K562 (cell line): ENCODE measurements around the gene STUB1. TPM values are rescaled to one million over a fixed set of nuclear protein-coding genes. Genes with fewer than 3 reads are reported as not detected.

Experiments used
- CLOCK ChIP-seq: fragments of 250-450 bp; sonication (Bioruptor Pico); IDR thresholded peaks from 2 replicates; pipeline ENCODE4 v1.4.0; 2020; ENCODE audit warnings: mild to moderate bottlenecking, moderate library complexity, borderline replicate concordance
- CREB1 ChIP-seq, 2 experiments: sonication (generic) in 1 of 2; formaldehyde crosslinking in 1 of 2; IDR thresholded peaks; 2 replicates each; pipeline versions ENCODE4 v1.6.1 to v1.8.0; 2012 to 2022; ENCODE audit warnings: inconsistent platforms in 1 of 2, mild to moderate bottlenecking in 1 of 2, missing genetic modification reagents in 1 of 2, moderate library complexity in 1 of 2
- CTBP1 ChIP-seq: fragments of 450-650 bp; IDR thresholded peaks from 2 replicates; pipeline ENCODE4 v1.6.1; 2016; ENCODE audit warnings: borderline replicate concordance
- CXXC5 ChIP-seq: fragments of 250-450 bp; sonication (Bioruptor Pico); IDR thresholded peaks from 2 replicates; pipeline ENCODE4 v1.8.0; 2022; ENCODE audit warnings: inconsistent platforms, mild to moderate bottlenecking, moderate library complexity
- FOSL1 ChIP-seq: fragments of 200-800 bp; sonication (Bioruptor generic); conservative IDR thresholded peaks from 2 replicates; pipeline ENCODE4 v1.6.1; 2016; ENCODE audit warnings: missing genetic modification characterization, missing compliant biosample characterization
- FOXJ3 ChIP-seq: sonication (generic); formaldehyde crosslinking; IDR thresholded peaks from 2 replicates; pipeline ENCODE4 v1.4.0; 2020; ENCODE audit warnings: mild to moderate bottlenecking, missing genetic modification reagents
- NKRF ChIP-seq: fragments of 450-650 bp; IDR thresholded peaks from 2 replicates; pipeline ENCODE4 v1.6.1; 2016; ENCODE audit warnings: borderline replicate concordance
- NR3C1 ChIP-seq: sonication (generic); formaldehyde crosslinking; IDR thresholded peaks from 2 replicates; pipeline ENCODE4 v1.8.1; 2022; ENCODE audit warnings: missing genetic modification reagents
- RBM22 ChIP-seq: fragments of 200-400 bp; formaldehyde crosslinking; IDR thresholded peaks from 2 replicates; pipeline ENCODE4 v1.6.1; 2018; ENCODE audit warnings: low read length, low read depth; ENCODE audit not compliant: poor library complexity, severe bottlenecking
- THAP12 ChIP-seq: fragments of 250-450 bp; sonication (Bioruptor Pico); IDR thresholded peaks from 2 replicates; pipeline ENCODE4 v1.9.0; 2021; ENCODE audit warnings: mild to moderate bottlenecking, inconsistent platforms
- ZBTB2 ChIP-seq: fragments of 450-650 bp; IDR thresholded peaks from 2 replicates; pipeline ENCODE4 v1.6.1; 2016; ENCODE audit warnings: antibody characterized with exemption
- ZC3H11A ChIP-seq: IDR thresholded peaks from 2 replicates; pipeline ENCODE4 v1.6.1; 2012; ENCODE audit warnings: low read depth, low read length, improper control_type of control experiment
- ZNF165 ChIP-seq: fragments of 250-450 bp; sonication (Bioruptor Pico); IDR thresholded peaks from 2 replicates; pipeline ENCODE4 v1.4.0; 2020; ENCODE audit warnings: borderline replicate concordance
- ZNF511 ChIP-seq: sonication (generic); formaldehyde crosslinking; IDR thresholded peaks from 2 replicates; pipeline ENCODE4 v1.8.0; 2022; ENCODE audit warnings: mild to moderate bottlenecking, missing genetic modification reagents
- polyA plus RNA-seq, 8 experiments: library from polyadenylated mRNA; depleted of rRNA in 4 of 8; stranded (reverse) in 5 of 8; unstranded in 3 of 8; fragments of >200 nt; fragmentation: Nextera tagmentation in 2 of 8; fragmentation: Illumina TruSeq in 1 of 8; extraction: Ambion mirVana in 2 of 8; extraction: Trizol in 1 of 8; gene quantifications; 2 replicates each; pipeline versions ENCODE4 v1.2.1 to v1.2.3, GENCODE V29; 2011 to 2014; ENCODE audit warnings: inconsistent platforms in 1 of 8, missing spikeins in 1 of 8
- total RNA-seq, 7 experiments: library from RNA; depleted of rRNA in 6 of 7; stranded (reverse); fragments of >200 nt in 6 of 7; fragmentation: Illumina TruSeq in 2 of 7; extraction: Trizol in 2 of 7; gene quantifications; 2 replicates each; pipeline versions ENCODE4 v1.2.1 to v1.2.3, GENCODE V29; 2011 to 2021; ENCODE audit warnings: low replicate concordance in 1 of 7

STUB1 gene
- total and polyA plus RNA-seq, 9 of the 15 experiments (the other 6 are each of a cell fraction or from before 2014, with no cell fraction given): 10.6 to 251 (median 152) TPM

GRCh38 chr16:728131-728889, 48.1 kb downstream of the STUB1 start (continued):
- peak; percentile 25; the same call in 1 of the 2 replicates for TF ChIP-seq CREB1 (IDR thresholded peaks at IDR 0.05)
- TF ChIP-seq CREB1 (CRISPR knock-in tag; IDR thresholded peaks at IDR 0.05): no peak; the same call in 1 of the 2 replicates
- TF ChIP-seq NR3C1: 0 out of 2 replicates have a peak, but pooled peaks have one; percentile 14
- peak; percentile 14 for TF ChIP-seq RBM22
- TF ChIP-seq CXXC5: peak; percentile 81
- no peak for TF ChIP-seq FOXJ3
- 0 out of 2 replicates have a peak, but pooled peaks have one; percentile 27 for TF ChIP-seq THAP12 (CRISPR knock-in tag)
- 0 out of 2 replicates have a peak, but pooled peaks have one; percentile 18 for TF ChIP-seq ZNF511 (CRISPR knock-in tag)
- peak; percentile 89; the same call in 1 of the 2 replicates for TF ChIP-seq CLOCK (CRISPR knock-in tag)
- no peak for TF ChIP-seq ZC3H11A
- TF ChIP-seq ZNF165: no peak
- TF ChIP-seq FOSL1 (tag): 0 out of 2 replicates have a peak, but pooled peaks have one; percentile 15
- TF ChIP-seq ZBTB2: 0 out of 2 replicates have a peak, but pooled peaks have one; percentile 32
- peak; percentile 48; the same call in 1 of the 2 replicates for TF ChIP-seq NKRF
- TF ChIP-seq CTBP1: peak; percentile 54; the same call in 1 of the 2 replicates
- TF ChIP-seq, all 486 proteins: peak for 70
